GM10266 (cell line): Measurements from ENCODE around the gene CP.
A peak's percentile ranks its signal among the peaks of the same experiment; 100 is the strongest.

Experiments
- DNase-seq: peaks from one replicate; pipeline ENCODE4 v3.0.0; 2012; ENCODE audit errors: extremely low spot score
- TF ChIP-seq, protein P1 (sequence below): IDR thresholded peaks from 2 replicates; pipeline ENCODE4 v1.5.1; 2012; ENCODE audit warnings: mild to moderate bottlenecking, low read depth; ENCODE audit not compliant: control insufficient read depth, insufficient read depth; ENCODE audit errors: missing control alignments

The CP gene

GRCh38 chr3:149163066-149163465 lies 58.6 kb downstream of the CP start:
- TF ChIP-seq, protein P1, sequence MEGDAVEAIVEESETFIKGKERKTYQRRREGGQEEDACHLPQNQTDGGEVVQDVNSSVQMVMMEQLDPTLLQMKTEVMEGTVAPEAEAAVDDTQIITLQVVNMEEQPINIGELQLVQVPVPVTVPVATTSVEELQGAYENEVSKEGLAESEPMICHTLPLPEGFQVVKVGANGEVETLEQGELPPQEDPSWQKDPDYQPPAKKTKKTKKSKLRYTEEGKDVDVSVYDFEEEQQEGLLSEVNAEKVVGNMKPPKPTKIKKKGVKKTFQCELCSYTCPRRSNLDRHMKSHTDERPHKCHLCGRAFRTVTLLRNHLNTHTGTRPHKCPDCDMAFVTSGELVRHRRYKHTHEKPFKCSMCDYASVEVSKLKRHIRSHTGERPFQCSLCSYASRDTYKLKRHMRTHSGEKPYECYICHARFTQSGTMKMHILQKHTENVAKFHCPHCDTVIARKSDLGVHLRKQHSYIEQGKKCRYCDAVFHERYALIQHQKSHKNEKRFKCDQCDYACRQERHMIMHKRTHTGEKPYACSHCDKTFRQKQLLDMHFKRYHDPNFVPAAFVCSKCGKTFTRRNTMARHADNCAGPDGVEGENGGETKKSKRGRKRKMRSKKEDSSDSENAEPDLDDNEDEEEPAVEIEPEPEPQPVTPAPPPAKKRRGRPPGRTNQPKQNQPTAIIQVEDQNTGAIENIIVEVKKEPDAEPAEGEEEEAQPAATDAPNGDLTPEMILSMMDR: no peak
- DNase-seq: no peak

DNA sequence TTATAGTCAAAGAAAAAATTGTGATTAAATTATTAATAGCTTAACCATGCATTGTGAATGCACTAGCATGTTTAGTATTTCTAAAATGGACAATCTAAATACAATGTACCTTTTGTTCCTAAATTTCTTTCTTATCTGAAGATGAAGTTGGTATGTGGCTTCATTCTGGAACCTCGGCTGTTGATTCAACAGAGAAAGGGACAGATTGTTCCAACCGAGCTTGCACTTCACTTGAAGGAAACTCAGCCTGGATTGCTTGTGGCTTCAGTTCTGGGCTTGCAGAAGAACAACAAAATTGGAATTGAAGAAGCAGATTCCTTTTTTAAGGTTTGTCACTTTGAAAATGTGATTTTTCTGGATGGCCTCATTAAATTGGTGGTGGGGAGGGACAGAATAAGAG lies 59.6 kb downstream of the CP start:
- no peak for DNase-seq
- TF ChIP-seq, protein P1: no peak

- DNase-seq: no peak
These were observed 60.8 kb downstream of the CP start for GRCh38 chr3:149160754-149161300.

GRCh38 chr3:149153402-149153801 lies 68.2 kb downstream of the CP start:
- DNase-seq: no peak
- TF ChIP-seq, protein P1: no peak

More at GRCh38 chr3:149160754-149161300, 60.8 kb downstream of the CP start:
- TF ChIP-seq, protein P1: no peak

DNA sequence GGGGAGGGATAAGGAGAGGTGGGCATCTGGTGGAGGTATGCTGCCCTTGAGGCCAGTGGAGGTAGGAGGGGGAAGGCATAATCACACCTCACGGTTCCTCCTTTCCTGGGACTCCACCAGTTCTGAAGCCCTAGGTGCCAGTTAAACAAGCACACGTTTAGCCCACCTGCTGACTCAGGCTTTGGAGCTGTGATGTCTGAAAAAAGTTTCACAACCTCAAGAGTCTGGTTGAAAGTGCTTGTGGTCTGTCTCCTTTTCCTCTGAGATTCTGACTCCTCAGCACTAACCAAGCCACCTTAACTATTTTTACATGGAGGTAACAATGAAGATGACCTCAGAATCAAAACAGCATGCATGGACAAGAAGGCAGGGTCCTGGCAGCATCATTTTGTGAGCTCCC lies 69.2 kb downstream of the CP start:
- TF ChIP-seq, protein P1: no peak
- DNase-seq: peak; percentile 17

- no peak for DNase-seq
- TF ChIP-seq, protein P1: no peak
These were observed 69.8 kb downstream of the CP start for GRCh38 chr3:149151843-149152242.

GRCh38 chr3:149150436-149150835 lies 71.2 kb downstream of the CP start:
- no peak for DNase-seq
- TF ChIP-seq, protein P1: no peak
